MM.1S (cell line): Measurements from ENCODE around the gene STK31.
"Not testable (repeated sequence)": the region's sequence is repeated elsewhere in the genome, so short reads cannot be mapped to it uniquely, and the experiment has no call there.

Source experiments
- DNase-seq: peaks from one replicate; pipeline ENCODE4 v3.0.0-alpha.2; 2015
- H2AFZ ChIP-seq: fragments of 300-600 bp; sonication (generic); 2 replicates; pipeline ENCODE4 v1.6.0; 2016; ENCODE audit warnings: antibody characterized with exemption, low read length
- H3F3A ChIP-seq: fragments of 300-600 bp; sonication (generic); 2 replicates; pipeline ENCODE4 v1.6.1; 2016; ENCODE audit warnings: mild to moderate bottlenecking, antibody characterized with exemption, low read length, moderate library complexity, mixed read lengths; ENCODE audit not compliant: insufficient read depth
- H3K27ac ChIP-seq: fragments of 300-600 bp; sonication (generic); 2 replicates; pipeline ENCODE4 v1.5.1; 2016; ENCODE audit warnings: mild to moderate bottlenecking, low read length
- H3K27me3 ChIP-seq: fragments of 300-600 bp; sonication (generic); replicated peaks from 2 replicates; pipeline ENCODE4 v1.6.0; 2016; ENCODE audit warnings: low read length; ENCODE audit not compliant: insufficient read depth
- H3K36me3 ChIP-seq: fragments of 300-600 bp; sonication (generic); replicated peaks from 2 replicates; pipeline ENCODE4 v1.6.1; 2016; ENCODE audit warnings: mild to moderate bottlenecking, low read length, mixed read lengths; ENCODE audit not compliant: insufficient read depth
- H3K4me1 ChIP-seq: fragments of 300-600 bp; sonication (generic); 2 replicates; pipeline ENCODE4 v1.6.1; 2016; ENCODE audit warnings: low read length, mixed read lengths
- H3K4me2 ChIP-seq: fragments of 300-600 bp; sonication (generic); 2 replicates; pipeline ENCODE4 v1.6.0; 2016; ENCODE audit warnings: low read depth, low read length
- H3K4me3 ChIP-seq: fragments of 300-600 bp; sonication (generic); 2 replicates; pipeline ENCODE4 v1.5.1; 2016; ENCODE audit warnings: low read length, mixed read lengths
- H3K79me2 ChIP-seq: fragments of 300-600 bp; sonication (generic); 2 replicates; pipeline ENCODE4 v1.6.1; 2016; ENCODE audit warnings: mixed run types, low read length, mixed read lengths
- H3K9ac ChIP-seq: fragments of 300-600 bp; sonication (generic); 2 replicates; pipeline ENCODE4 v1.6.1; 2016; ENCODE audit warnings: low read length, mixed read lengths
- H3K9me2 ChIP-seq: fragments of 300-600 bp; sonication (generic); replicated peaks from 2 replicates; pipeline ENCODE4 v1.6.1; 2016; ENCODE audit warnings: mild to moderate bottlenecking, low read length, mixed read lengths; ENCODE audit not compliant: insufficient read depth
- H3K9me3 ChIP-seq: fragments of 300-600 bp; sonication (generic); replicated peaks from 2 replicates; pipeline ENCODE4 v1.6.1; 2016; ENCODE audit warnings: mild to moderate bottlenecking, low read length, mixed read lengths; ENCODE audit not compliant: insufficient read depth
- H4K20me1 ChIP-seq: fragments of 300-600 bp; sonication (generic); 2 replicates; pipeline ENCODE4 v1.6.1; 2016; ENCODE audit warnings: mild to moderate bottlenecking, low read length, moderate library complexity, mixed read lengths; ENCODE audit not compliant: insufficient read depth
- EZH2 ChIP-seq: fragments of 300-600 bp; sonication (generic); optimal IDR thresholded peaks from 2 replicates; pipeline ENCODE3; 2017; ENCODE audit warnings: low read depth, mild to moderate bottlenecking, antibody characterized with exemption, low read length, mixed read lengths
- EZH2phosphoT487 ChIP-seq: fragments of 300-600 bp; sonication (generic); IDR thresholded peaks from 2 replicates; pipeline ENCODE4 v1.6.1; 2018; ENCODE audit warnings: antibody characterized with exemption, low read length
- TF ChIP-seq, protein P1 (sequence below): fragments of 300-600 bp; sonication (generic); IDR thresholded peaks from 2 replicates; pipeline ENCODE4 v1.5.1; 2016; ENCODE audit warnings: antibody characterized with exemption, low read length, mixed read lengths

Gene STK31

DNA sequence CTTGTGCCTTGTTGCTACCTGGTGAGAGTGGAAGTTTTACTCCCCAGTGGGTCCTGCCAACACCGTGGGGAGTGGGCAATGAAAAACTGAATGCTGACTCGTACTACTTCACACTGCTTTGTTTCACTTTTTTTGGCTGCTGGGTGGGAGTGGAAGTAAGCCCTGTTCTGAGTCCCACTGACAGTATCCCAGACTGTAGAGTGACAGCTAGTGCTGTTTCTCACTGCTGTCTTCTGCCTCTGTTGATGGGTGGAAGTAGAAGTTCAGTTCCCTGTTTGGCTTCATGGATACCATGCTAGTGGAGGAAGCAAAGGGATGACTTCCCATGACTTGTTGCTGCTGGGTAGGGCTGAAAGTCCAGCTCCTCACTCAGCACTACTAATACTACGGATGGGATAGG, 98.4 kb downstream of the STK31 start:
- Histone ChIP-seq H3K36me3 (no peaks in the 10 kb centered on the region), H3K9me3 (no peaks in the 10 kb centered on the region), H3K4me2 (no peak overlapping the region), H3K9ac (no peak overlapping the region), H4K20me1 (no peaks in the 10 kb centered on the region), H3K9me2 (no peaks in the 10 kb centered on the region), H3F3A (no peaks in the 10 kb centered on the region), H3K4me1 (no peaks in the 10 kb centered on the region), H3K79me2 (no peaks in the 10 kb centered on the region), H2AFZ (no peak overlapping the region), H3K4me3 (no peak overlapping the region), H3K27me3 (no peaks in the 10 kb centered on the region), H3K27ac (no peak overlapping the region)
- no peak for DNase-seq
- TF ChIP-seq EZH2phosphoT487: no peak
- TF ChIP-seq EZH2: no peak
- TF ChIP-seq, protein P1, sequence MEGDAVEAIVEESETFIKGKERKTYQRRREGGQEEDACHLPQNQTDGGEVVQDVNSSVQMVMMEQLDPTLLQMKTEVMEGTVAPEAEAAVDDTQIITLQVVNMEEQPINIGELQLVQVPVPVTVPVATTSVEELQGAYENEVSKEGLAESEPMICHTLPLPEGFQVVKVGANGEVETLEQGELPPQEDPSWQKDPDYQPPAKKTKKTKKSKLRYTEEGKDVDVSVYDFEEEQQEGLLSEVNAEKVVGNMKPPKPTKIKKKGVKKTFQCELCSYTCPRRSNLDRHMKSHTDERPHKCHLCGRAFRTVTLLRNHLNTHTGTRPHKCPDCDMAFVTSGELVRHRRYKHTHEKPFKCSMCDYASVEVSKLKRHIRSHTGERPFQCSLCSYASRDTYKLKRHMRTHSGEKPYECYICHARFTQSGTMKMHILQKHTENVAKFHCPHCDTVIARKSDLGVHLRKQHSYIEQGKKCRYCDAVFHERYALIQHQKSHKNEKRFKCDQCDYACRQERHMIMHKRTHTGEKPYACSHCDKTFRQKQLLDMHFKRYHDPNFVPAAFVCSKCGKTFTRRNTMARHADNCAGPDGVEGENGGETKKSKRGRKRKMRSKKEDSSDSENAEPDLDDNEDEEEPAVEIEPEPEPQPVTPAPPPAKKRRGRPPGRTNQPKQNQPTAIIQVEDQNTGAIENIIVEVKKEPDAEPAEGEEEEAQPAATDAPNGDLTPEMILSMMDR: no peak

DNA sequence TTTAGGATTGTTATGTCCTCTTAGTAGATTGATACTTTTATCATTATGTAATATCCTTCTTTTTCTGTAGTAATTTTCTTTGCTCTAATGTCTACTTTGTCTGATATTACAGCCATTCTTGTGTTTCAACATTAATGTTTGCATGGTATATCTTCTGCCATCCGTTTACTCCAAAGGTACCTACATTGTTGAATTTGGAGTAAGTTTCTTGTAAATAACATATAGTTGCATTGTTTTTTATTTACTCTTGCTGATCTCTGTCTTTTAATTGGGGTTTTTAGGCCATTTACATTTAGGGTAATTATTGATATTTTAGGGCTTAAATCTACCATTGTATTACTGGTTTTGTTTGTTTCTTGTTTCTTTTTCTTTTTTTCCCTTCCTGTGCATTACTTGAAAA, 100.1 kb downstream of the STK31 start:
- H3K4me3 ChIP-seq: no peak overlapping the region
- no peaks in the 10 kb centered on the region for H4K20me1 ChIP-seq
- no peak overlapping the region for H3K9ac ChIP-seq
- H3F3A ChIP-seq: no peaks in the 10 kb centered on the region
- no peaks in the 10 kb centered on the region for H3K79me2 ChIP-seq
- no peaks in the 10 kb centered on the region for H3K4me1 ChIP-seq
- H3K9me3 ChIP-seq: no peaks in the 10 kb centered on the region
- H3K36me3 ChIP-seq: no peaks in the 10 kb centered on the region
- DNase-seq: no peak
- H2AFZ ChIP-seq: no peak overlapping the region
- no peaks in the 10 kb centered on the region for H3K27me3 ChIP-seq
- TF ChIP-seq EZH2 (no peak), EZH2phosphoT487 (no peak)
- TF ChIP-seq, protein P1: no peak
- H3K27ac ChIP-seq: no peak overlapping the region
- H3K9me2 ChIP-seq: no peaks in the 10 kb centered on the region
- no peak overlapping the region for H3K4me2 ChIP-seq

DNA sequence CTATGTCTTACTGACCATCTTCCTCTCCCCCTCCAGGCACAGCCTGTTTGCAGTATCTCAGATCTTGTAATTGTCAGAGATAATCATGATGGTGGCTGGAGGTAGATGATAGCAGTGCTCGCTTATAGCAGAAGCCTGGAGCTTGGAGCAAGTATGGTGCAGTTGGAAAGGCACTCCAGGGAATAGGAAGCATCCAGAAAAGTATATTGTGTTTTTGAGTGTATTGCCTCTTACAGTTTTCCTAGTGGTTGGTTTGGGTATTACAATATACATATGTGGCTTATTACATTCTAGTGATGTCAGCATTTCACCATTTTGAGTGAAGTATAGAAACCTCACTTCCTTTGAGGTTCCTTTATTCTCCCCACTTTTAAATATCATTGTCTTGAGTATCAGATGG, 101.5 kb downstream of the STK31 start:
- TF ChIP-seq, protein P1: peak; percentile 50
- TF ChIP-seq EZH2phosphoT487: no peak
- no peak for TF ChIP-seq EZH2
- Histone ChIP-seq H3K9ac (no peak overlapping the region), H4K20me1 (no peaks in the 10 kb centered on the region), H3K9me2 (no peaks in the 10 kb centered on the region), H3K27ac (no peak overlapping the region), H3K4me2 (no peak overlapping the region), H3K36me3 (no peaks in the 10 kb centered on the region), H3K79me2 (no peaks in the 10 kb centered on the region), H3K27me3 (no peaks in the 10 kb centered on the region), H3K4me3 (no peak overlapping the region), H2AFZ (no peak overlapping the region), H3K9me3 (no peaks in the 10 kb centered on the region), H3F3A (no peaks in the 10 kb centered on the region), H3K4me1 (no peaks in the 10 kb centered on the region)
- DNase-seq: peak; percentile 9

DNA sequence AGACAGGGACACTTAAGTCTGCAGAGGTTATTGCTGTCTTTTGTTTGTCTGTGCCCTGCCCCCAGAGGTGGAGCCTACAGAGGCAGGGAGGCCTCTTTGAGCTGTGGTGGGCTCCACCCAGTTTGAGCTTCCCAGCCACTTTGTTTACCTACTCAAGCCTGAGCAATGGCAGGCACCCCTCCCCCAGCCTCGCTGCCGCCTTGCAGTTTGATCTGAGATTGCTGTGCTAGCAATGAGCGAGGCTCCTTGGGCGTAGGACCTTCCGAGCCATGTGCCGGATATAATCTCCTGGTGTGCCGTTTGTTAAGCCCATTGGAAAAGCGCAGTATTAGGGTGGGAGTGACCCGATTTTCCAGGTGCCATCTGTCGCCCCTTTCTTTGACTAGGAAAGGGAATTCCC, 118.1 kb downstream of the STK31 start:
- not testable (repeated sequence) for H3K27ac ChIP-seq, H3K9me2 ChIP-seq, H3K27me3 ChIP-seq, H3K4me3 ChIP-seq, H3F3A ChIP-seq, H3K9me3 ChIP-seq, H2AFZ ChIP-seq, H3K4me2 ChIP-seq, H3K79me2 ChIP-seq, H3K4me1 ChIP-seq, H4K20me1 ChIP-seq, H3K36me3 ChIP-seq, DNase-seq, H3K9ac ChIP-seq

DNA sequence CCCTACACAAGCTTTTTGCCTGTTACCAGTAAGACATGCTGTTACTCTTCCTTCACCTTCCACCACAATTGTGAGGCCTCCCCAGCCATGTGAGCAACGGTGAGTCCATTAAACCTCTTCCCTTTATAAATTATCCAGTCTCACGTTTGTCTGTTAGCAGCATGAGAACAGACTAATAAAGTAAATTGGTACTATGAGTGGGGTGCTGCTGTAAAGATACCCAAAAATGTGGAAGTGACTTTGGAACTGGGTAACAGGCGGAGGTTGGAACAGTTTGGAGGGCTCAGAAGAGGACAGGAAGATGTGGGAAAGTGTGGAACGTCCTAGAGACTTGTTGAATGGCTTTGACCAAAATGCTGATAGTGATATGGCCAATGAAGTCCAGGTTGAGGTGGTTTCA, 122.7 kb downstream of the STK31 start:
- H3K9ac ChIP-seq, H3K79me2 ChIP-seq, H4K20me1 ChIP-seq, H3K9me3 ChIP-seq, H3K4me2 ChIP-seq, H3K4me1 ChIP-seq, H2AFZ ChIP-seq, H3F3A ChIP-seq, H3K27me3 ChIP-seq, H3K27ac ChIP-seq, H3K4me3 ChIP-seq, H3K9me2 ChIP-seq, H3K36me3 ChIP-seq, DNase-seq: not testable (repeated sequence)
